T-helper 1 cell (primary cell): ENCODE results near the gene PTPRZ1.

Experiments used
- DNase-seq, 5 donors: peaks; one replicate each; pipeline ENCODE4 v3.0.0-alpha.2; 2012 to 2020

The PTPRZ1 gene

GRCh38 chr7:121960678-121961077 lies 87.7 kb downstream of the PTPRZ1 start:
- no peak for DNase-seq

- no peak for DNase-seq
Observed at GRCh38 chr7:121961089-121961867, 88.3 kb downstream of the PTPRZ1 start.

- DNase-seq: no peak
Observed at GRCh38 chr7:121966276-121966934, 93.4 kb downstream of the PTPRZ1 start.

- DNase-seq: no peak
Observed at GRCh38 chr7:121966935-121967332, 94.0 kb downstream of the PTPRZ1 start.

- DNase-seq: no peak
Observed at GRCh38 chr7:121985476-121986030, 112.6 kb downstream of the PTPRZ1 start.

- DNase-seq: no peak
Observed at GRCh38 chr7:121992068-121992467, 119.1 kb downstream of the PTPRZ1 start.

- DNase-seq: peak in 3 of 5 donors; percentile 1 to 50 (median 9)
Observed at GRCh38 chr7:121994625-121995410, 121.9 kb downstream of the PTPRZ1 start.

- no peak for DNase-seq
Observed at GRCh38 chr7:122006687-122007086, 133.7 kb downstream of the PTPRZ1 start.

- DNase-seq: no peak
Observed at GRCh38 chr7:122010116-122010515, 137.2 kb downstream of the PTPRZ1 start.

GRCh38 chr7:122013065-122013464 lies 140.1 kb downstream of the PTPRZ1 start:
- peak in 1 of 5 donors; percentile 25 for DNase-seq

GRCh38 chr7:122013630-122014029 lies 140.7 kb downstream of the PTPRZ1 start:
- DNase-seq: no peak

- no peak for DNase-seq
Observed at GRCh38 chr7:122014697-122015096, 141.7 kb downstream of the PTPRZ1 start.

GRCh38 chr7:122018032-122018431 lies 145.1 kb downstream of the PTPRZ1 start:
- no peak for DNase-seq

- no peak for DNase-seq
Observed at GRCh38 chr7:122027058-122027457, 154.1 kb downstream of the PTPRZ1 start.

GRCh38 chr7:122033641-122034040 lies 160.7 kb downstream of the PTPRZ1 start:
- DNase-seq: no peak

GRCh38 chr7:122035876-122036275 lies 162.9 kb downstream of the PTPRZ1 start:
- DNase-seq: no peak

GRCh38 chr7:122038134-122038533 lies 165.2 kb downstream of the PTPRZ1 start:
- no peak for DNase-seq

- DNase-seq: no peak
Observed at GRCh38 chr7:122038904-122039303, 165.9 kb downstream of the PTPRZ1 start.

- no peak for DNase-seq
Observed at GRCh38 chr7:122040147-122040546, 167.2 kb downstream of the PTPRZ1 start.

- DNase-seq: no peak
Observed at GRCh38 chr7:122046402-122046801, 173.4 kb downstream of the PTPRZ1 start.

- no peak for DNase-seq
Observed at GRCh38 chr7:122054393-122054792, 181.4 kb downstream of the PTPRZ1 start.

GRCh38 chr7:122055073-122055472 lies 182.1 kb downstream of the PTPRZ1 start:
- no peak for DNase-seq

- no peak for DNase-seq
Observed at GRCh38 chr7:122056977-122057376, 184.0 kb downstream of the PTPRZ1 start.
